WI38 (cell line): Measurements from ENCODE around the gene SEMA7A.

Experiments
- H3K4me3 ChIP-seq: 2 replicates; pipeline ENCODE4 v1.5.1; 2011; ENCODE audit warnings: low read depth, mild to moderate bottlenecking, control low read depth, low read length
- TF ChIP-seq, protein P1 (sequence below): IDR thresholded peaks from 2 replicates; pipeline ENCODE4 v1.5.1; 2012; ENCODE audit warnings: low read depth, mild to moderate bottlenecking, control low read depth, low read length

SEMA7A gene

DNA sequence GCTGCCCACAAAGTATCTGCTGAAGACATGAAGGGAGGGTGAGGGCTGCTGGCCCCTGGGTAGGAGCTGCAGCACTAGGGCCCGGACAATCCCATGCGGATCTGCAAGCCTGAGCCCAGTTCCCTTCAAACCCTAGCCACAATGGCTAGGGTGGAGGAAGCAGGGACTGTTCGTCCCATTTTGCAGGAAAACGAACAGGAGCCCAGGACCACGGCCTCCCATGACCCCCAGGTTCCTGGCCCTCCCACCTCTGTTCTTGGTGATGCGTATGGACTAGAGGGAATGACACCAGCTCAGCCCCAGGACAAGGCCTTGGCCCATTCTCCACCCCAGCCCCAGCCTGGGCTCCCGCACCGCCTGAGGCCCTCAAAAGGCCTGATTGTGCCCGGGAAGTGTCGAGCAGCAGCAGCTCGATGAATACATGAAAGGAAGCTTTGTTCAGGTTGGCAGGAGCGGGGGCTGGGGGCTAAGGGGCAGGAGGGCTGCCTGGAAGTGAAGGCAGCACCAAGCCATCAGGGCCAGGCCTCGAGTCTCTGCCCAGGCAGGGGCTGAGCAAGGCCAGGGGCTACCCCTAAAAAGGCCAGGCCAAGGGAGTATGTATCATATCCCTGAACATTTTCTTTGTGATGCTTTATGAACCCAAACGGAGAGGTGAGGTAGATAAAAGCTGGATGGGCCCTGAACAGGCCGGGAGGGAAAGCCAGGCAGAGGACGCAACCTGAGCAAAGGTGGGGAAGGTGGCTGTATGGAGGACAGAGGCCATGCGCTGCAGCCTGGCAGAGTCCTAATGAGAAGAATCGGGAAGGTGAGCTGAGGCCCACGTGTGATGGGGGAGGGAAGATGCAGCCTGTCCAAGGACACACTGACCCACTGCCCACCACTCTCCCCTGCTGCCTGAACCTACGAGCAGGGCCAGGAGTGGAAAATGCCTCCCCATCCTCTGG, 12.2 kb downstream of the SEMA7A start:
- TF ChIP-seq, protein P1, sequence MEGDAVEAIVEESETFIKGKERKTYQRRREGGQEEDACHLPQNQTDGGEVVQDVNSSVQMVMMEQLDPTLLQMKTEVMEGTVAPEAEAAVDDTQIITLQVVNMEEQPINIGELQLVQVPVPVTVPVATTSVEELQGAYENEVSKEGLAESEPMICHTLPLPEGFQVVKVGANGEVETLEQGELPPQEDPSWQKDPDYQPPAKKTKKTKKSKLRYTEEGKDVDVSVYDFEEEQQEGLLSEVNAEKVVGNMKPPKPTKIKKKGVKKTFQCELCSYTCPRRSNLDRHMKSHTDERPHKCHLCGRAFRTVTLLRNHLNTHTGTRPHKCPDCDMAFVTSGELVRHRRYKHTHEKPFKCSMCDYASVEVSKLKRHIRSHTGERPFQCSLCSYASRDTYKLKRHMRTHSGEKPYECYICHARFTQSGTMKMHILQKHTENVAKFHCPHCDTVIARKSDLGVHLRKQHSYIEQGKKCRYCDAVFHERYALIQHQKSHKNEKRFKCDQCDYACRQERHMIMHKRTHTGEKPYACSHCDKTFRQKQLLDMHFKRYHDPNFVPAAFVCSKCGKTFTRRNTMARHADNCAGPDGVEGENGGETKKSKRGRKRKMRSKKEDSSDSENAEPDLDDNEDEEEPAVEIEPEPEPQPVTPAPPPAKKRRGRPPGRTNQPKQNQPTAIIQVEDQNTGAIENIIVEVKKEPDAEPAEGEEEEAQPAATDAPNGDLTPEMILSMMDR, result no peak
- no peak overlapping the region for H3K4me3 ChIP-seq

DNA sequence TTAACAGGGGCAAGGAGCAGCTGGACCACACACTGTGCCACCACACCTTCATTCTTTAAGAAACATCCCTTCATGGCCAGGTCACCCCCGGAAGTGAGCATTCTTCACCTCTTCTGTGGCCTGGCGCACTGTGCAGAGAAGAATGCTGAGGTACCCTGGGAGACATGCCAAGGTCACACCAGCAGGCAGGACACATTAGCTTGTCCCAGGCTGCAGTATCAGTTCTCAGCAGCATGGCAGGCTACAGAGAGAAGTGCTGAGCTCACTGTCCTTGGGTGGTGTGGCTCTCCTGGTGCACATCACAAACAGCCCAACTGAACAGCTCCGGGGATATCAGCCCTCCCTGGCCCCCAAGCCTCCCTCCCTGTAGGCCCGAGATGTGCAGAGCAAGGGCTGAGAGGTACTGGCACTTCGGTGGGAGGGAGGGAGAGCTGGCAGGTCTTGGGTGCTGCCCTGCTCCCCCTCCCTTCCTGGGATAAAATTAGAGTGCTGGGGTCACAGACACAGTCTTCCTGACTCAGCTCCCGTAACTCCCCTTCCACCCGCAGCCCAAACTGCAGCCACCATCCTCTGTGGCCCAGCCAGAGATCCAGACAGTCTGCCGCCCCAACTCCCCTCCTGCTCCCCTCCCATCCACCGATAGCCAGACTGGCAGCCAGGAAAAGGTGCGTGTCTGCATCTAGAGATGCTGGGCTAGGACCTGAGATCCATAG, 13.4 kb downstream of the SEMA7A start:
- H3K4me3 ChIP-seq, result no peak overlapping the region
- TF ChIP-seq, protein P1, result no peak

DNA sequence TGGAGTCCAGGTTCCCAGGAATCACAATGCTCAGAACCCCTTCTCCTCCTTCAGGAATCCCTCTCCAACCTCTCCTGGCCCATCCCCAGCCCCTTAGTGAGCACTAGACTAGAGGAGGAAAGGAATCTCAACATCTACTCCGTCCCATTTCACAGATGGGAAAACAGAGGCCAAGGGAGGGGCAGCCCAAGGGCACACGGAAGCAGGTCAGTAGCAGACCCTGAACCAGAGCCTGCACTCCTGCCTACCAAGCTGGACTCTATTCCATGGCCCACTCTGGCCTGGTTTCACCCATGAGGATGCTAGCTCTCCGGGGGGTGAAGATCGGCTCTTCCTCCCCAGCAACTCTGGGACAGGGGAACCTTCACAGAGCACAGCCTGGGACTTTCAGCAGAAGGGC, 14.3 kb downstream of the SEMA7A start:
- TF ChIP-seq, protein P1, result no peak
- H3K4me3 ChIP-seq, result no peak overlapping the region

DNA sequence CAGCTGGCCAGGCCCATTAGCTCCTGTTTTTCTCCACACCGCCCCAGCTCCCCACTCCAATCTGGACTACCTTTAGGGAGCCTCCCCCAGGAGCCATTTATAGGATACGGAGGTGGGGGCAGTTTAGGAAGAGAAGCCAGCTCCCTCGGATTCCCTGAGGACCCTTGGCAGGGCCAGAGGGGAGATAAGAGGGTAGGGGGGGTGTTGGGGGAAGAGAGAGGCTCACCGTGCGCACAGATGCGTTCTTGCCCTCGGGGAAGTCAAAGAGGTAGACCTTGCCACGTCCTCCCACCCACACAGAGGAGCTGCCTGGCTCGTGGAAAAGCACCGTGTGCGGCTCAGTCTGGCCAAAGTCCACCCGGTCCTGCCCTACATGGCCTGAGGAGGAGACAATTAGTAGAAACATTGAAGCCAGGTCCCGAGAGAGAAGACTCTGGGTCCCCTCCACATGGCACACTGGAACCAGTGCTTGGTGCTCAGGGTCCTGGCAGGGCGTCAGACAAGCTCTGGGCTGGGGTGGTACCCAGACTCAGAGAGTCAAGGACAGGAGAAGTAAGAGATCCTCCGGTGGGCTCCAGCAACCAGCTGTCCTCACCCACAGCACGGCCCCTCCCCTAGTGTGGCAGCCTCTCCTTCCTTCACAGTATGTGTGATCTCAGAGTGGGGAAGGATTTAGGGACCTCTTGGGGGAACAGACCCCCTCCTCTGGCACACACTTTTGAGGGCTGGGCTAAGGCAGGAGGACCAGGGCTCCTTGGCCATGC, 15.0 kb downstream of the SEMA7A start:
- TF ChIP-seq, protein P1, result no peak
- H3K4me3 ChIP-seq, result no peak overlapping the region

DNA sequence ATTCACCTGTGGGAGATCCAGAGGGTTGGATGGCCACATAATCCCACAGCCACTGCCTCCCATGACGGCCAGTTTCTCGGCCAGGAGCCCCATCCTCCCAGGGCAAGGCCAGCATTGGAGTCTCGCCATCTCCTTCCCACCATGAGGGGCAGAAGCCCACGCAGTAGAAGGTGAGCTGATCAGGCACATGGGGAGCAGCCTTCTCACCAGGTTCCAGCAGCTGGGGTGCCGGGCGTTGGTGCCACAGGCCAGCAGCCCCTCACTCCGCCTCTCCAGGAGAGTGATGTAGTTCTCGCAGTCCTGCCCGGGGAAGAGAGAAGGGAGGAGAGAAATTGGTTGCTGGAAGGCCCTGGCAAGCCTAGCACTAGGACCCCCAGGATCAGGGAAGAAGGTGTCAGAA, 16.1 kb downstream of the SEMA7A start:
- TF ChIP-seq, protein P1, result no peak

DNA sequence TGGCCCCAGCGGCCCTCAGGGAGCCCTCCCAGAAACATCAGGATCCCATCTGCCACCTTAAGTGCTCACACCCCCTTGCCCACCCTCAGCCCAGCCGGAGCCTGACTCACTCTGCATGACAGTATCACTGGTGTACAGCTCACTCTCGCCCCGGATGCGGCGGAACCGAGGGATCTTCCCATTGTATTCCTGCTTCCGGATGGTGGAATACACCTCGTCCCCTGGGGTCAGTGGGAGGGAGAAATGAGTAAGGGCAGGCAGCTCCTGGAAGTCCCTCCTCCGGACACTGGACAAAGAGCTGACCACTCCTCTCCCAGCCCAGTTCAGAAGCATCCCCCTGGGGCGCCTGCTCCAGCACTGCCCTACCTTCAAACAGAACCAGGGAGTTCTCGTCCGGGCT, 16.5 kb downstream of the SEMA7A start:
- TF ChIP-seq, protein P1, result no peak
- H3K4me3 ChIP-seq, result no peak overlapping the region

More for the DNA sequence above, 16.1 kb downstream of the SEMA7A start:
- no peak overlapping the region for H3K4me3 ChIP-seq
